Measurements from ENCODE around the gene ADAMTSL3.

The ADAMTSL3 gene

GRCh38 chr15:83711236-83711635, 57.3 kb downstream of the ADAMTSL3 start:
- ATAC-seq (no peak), DNase-seq (no peak)
- Mint-ChIP-seq H3K27me3 (peaks cover 6% of the 10 kb centered on the region), H3K4me3 (no peak overlapping the region), H3K4me1 (no peaks in the 10 kb centered on the region), H3K27ac (no peak overlapping the region), H3K9me3 (no peaks in the 10 kb centered on the region)

GRCh38 chr15:83713242-83713641, 59.3 kb downstream of the ADAMTSL3 start:
- H3K4me1 Mint-ChIP-seq, result no peaks in the 10 kb centered on the region
- no peaks in the 10 kb centered on the region for H3K9me3 Mint-ChIP-seq
- no peak for DNase-seq
- H3K4me3 Mint-ChIP-seq, result no peak overlapping the region
- ATAC-seq, result no peak
- H3K27ac Mint-ChIP-seq, result no peak overlapping the region
- peaks cover 6% of the 10 kb centered on the region for H3K27me3 Mint-ChIP-seq

DNA sequence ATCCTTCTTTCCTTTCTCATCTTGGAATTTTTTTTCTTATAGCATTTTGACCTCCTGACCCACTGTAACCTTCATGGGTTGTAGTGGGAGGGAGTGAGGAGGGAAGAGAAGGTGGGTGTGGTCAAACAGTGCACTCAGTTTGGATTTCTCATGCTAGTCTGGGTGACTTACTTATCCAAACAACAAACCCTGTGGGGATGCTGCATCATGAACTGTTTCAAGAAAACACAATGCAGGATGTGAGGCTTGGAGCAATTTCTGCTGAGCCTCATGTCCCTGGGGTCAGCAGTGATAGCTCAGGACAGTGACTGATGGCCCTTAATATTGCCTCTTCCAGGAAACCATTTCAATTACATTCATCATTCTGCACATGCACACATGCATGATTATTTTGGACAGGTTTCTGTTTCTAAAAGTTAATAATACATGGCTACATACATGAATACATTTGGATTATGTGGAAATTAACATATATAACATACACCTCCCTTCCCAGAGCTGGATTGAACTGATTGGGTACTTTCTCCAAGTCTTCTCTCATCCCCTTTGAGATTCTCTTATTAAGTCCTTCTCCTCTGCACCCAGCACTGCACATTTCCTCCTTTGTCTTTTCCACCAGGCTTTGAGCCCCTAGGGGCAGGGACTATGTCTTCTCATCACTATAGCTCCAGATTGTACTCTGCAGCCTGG, 61.2 kb downstream of the ADAMTSL3 start:
- Mint-ChIP-seq H3K27me3 (peaks cover 4% of the 10 kb centered on the region), H3K4me1 (no peaks in the 10 kb centered on the region), H3K4me3 (no peak overlapping the region), H3K9me3 (no peaks in the 10 kb centered on the region), H3K27ac (no peak overlapping the region)
- DNase-seq (no peak), ATAC-seq (no peak)

GRCh38 chr15:83716605-83717004, 62.7 kb downstream of the ADAMTSL3 start:
- ATAC-seq (no peak), DNase-seq (no peak)
- H3K9me3 Mint-ChIP-seq, result no peaks in the 10 kb centered on the region
- H3K4me1 Mint-ChIP-seq, result no peaks in the 10 kb centered on the region
- no peak overlapping the region for H3K4me3 Mint-ChIP-seq
- H3K27me3 Mint-ChIP-seq, result no peaks in the 10 kb centered on the region
- no peak overlapping the region for H3K27ac Mint-ChIP-seq

DNA sequence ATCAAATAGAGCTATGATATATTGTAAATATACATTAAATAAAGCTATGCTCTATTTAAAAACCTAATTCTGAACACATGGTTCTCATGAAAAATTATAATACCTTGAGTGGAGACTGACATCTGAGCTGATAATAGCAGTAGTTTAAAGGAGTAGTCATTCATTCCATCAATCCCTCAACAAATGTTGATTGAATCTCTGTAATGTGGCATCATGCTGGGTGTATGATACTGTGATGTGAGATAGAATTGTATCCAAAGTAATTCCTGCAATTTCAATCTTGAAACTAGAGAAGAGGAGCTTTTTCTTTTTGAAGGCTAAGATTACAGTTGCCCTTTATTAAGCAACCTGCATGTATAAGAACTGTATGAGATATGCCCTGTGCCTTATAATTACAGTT, 63.1 kb downstream of the ADAMTSL3 start:
- ATAC-seq (no peak), DNase-seq (no peak)
- Mint-ChIP-seq H3K4me1 (no peaks in the 10 kb centered on the region), H3K27ac (no peak overlapping the region), H3K27me3 (no peaks in the 10 kb centered on the region), H3K4me3 (no peak overlapping the region), H3K9me3 (no peaks in the 10 kb centered on the region)

DNA sequence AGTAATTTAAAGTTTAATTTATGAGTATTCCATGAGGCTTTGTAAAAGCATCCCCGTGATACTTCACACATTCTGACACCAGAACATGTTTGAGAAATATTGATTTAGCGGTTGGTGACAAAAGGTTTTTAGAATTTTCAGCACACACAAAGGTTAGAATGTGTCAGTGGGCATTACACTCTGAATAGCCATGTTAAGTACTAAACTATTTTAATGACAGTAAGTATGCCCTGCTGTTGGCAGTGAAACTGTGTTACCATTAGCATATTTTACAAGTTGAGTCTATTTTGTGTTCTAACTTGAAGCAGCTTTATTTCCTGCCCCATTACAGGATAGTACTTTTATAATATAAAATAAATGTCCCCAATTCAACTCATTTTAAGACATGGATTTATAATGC, 66.5 kb downstream of the ADAMTSL3 start:
- no peaks in the 10 kb centered on the region for H3K9me3 Mint-ChIP-seq
- no peak overlapping the region for H3K27ac Mint-ChIP-seq
- no peak for ATAC-seq
- DNase-seq, result no peak
- no peak overlapping the region for H3K4me3 Mint-ChIP-seq
- no peaks in the 10 kb centered on the region for H3K4me1 Mint-ChIP-seq
- H3K27me3 Mint-ChIP-seq, result no peaks in the 10 kb centered on the region

- Mint-ChIP-seq H3K9me3 (no peaks in the 10 kb centered on the region), H3K27me3 (no peaks in the 10 kb centered on the region), H3K4me3 (no peak overlapping the region), H3K27ac (no peak overlapping the region), H3K4me1 (no peaks in the 10 kb centered on the region)
- ATAC-seq (no peak), DNase-seq (no peak)
Measured at GRCh38 chr15:83721031-83721430, 67.1 kb downstream of the ADAMTSL3 start.

DNA sequence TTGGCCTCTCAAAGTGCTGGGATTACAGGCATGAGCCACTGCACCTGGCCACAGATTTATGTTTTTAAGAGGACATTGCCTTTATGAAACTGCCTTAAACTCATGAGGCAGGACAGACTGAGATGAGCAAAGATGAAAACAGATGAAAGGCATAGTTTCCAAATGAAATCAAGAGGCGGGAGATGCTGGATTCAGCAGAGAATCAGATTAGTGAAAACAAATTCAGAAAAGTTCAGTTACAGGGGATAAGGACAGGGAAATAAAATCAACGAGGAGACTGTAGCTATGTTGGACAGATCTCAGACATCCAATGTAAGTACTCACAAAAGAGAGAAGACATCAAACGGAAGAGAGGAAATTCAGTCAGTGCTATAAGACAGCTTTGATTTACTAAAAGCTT, 68.1 kb downstream of the ADAMTSL3 start:
- H3K4me3 Mint-ChIP-seq, result no peak overlapping the region
- H3K9me3 Mint-ChIP-seq, result no peaks in the 10 kb centered on the region
- H3K4me1 Mint-ChIP-seq, result no peaks in the 10 kb centered on the region
- ATAC-seq (no peak), DNase-seq (no peak)
- no peak overlapping the region for H3K27ac Mint-ChIP-seq
- H3K27me3 Mint-ChIP-seq, result no peaks in the 10 kb centered on the region

DNA sequence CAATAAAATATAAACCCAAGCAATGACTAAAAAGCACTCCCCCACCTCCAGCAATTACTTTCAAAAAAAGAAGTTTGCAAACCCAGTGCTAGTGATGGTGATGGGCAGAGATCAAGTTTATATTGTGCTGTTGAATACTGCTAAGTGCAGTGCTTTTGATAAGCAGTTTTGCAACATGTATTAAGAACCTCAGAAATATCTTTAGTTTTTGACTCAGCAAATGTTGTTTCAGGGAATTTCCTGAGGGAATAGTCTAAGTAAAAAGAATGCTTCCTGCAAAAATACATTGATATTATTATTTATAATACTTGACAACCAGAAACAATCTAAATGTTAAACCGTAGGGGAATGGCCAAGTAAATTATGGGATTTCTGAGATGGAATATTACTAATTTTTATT, 69.3 kb downstream of the ADAMTSL3 start:
- Mint-ChIP-seq H3K4me1 (no peaks in the 10 kb centered on the region), H3K9me3 (no peaks in the 10 kb centered on the region), H3K27ac (no peak overlapping the region), H3K4me3 (no peak overlapping the region), H3K27me3 (no peaks in the 10 kb centered on the region)
- no peak for ATAC-seq
- DNase-seq, result no peak

GRCh38 chr15:83732196-83732595, 78.3 kb downstream of the ADAMTSL3 start:
- H3K4me3 Mint-ChIP-seq, result no peak overlapping the region
- DNase-seq (no peak), ATAC-seq (no peak)
- no peaks in the 10 kb centered on the region for H3K4me1 Mint-ChIP-seq
- H3K27ac Mint-ChIP-seq, result no peak overlapping the region
- H3K27me3 Mint-ChIP-seq, result peaks cover 9% of the 10 kb centered on the region
- H3K9me3 Mint-ChIP-seq, result peaks cover 5 to 7% of the 10 kb centered on the region in 2 donors

GRCh38 chr15:83732770-83733169, 78.8 kb downstream of the ADAMTSL3 start:
- no peaks in the 10 kb centered on the region for H3K4me1 Mint-ChIP-seq
- ATAC-seq (no peak), DNase-seq (no peak)
- no peak overlapping the region for H3K27ac Mint-ChIP-seq
- H3K4me3 Mint-ChIP-seq, result no peak overlapping the region
- H3K9me3 Mint-ChIP-seq, result peaks cover 5 to 7% of the 10 kb centered on the region in 2 donors
- H3K27me3 Mint-ChIP-seq, result peaks cover 9% of the 10 kb centered on the region

DNA sequence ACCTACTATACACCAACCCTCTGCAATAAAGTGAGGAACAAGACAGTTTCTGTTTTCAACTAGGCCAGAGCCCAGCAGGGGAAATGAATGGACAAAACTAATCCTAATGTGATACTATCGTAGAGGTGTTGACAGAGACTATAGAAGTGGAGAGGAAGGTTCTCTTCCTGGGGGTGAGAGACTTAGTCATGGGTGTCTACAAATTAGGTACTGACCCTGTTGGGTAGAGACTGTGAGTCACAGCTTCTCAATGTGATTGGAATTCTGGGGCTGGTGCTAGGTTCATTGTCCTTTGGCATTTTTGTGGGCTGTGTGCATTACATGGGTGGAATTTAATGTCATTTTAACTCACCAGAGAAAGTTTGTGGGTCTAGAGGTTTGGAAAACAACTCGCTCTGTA, 79.3 kb downstream of the ADAMTSL3 start:
- Mint-ChIP-seq H3K4me1 (no peaks in the 10 kb centered on the region), H3K27ac (peak overlapping the region in 1 of 2 donors; percentile 30), H3K4me3 (no peak overlapping the region), H3K9me3 (peaks cover 5 to 7% of the 10 kb centered on the region in 2 donors), H3K27me3 (peaks cover 9% of the 10 kb centered on the region)
- no peak for ATAC-seq
- DNase-seq, result no peak

- DNase-seq (no peak), ATAC-seq (no peak)
- Mint-ChIP-seq H3K27ac (no peak overlapping the region), H3K4me1 (no peaks in the 10 kb centered on the region), H3K4me3 (no peak overlapping the region), H3K27me3 (peaks cover 9% of the 10 kb centered on the region), H3K9me3 (peaks cover 5 to 7% of the 10 kb centered on the region in 2 donors)
Measured at GRCh38 chr15:83733691-83734090, 79.8 kb downstream of the ADAMTSL3 start.

GRCh38 chr15:83734487-83734886, 80.6 kb downstream of the ADAMTSL3 start:
- peaks cover 3% of the 10 kb centered on the region for H3K27me3 Mint-ChIP-seq
- no peak for DNase-seq
- H3K4me3 Mint-ChIP-seq, result no peak overlapping the region
- no peaks in the 10 kb centered on the region for H3K4me1 Mint-ChIP-seq
- no peak overlapping the region for H3K27ac Mint-ChIP-seq
- peaks cover 2 to 5% of the 10 kb centered on the region in 2 donors for H3K9me3 Mint-ChIP-seq
- ATAC-seq, result no peak

DNA sequence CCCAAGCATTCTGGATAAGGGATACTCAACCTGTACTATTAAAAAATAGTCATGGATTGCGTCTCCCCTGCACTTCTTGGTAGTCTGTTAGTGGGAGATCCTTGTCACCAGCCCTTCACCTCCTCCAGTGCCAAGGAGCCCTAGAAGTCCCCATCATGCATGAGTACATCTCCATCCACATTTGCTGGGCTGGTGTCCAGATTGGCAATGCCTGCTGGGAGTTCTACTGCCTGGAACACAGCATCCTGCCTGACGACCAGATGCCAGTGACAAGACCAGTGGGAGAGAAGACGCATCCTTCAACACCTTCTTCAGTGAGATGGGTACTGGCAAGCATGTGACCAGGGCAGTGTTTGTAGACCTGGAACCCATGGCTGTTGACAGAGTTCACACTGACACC, 85.7 kb downstream of the ADAMTSL3 start:
- H3K27ac Mint-ChIP-seq, result peak overlapping the region in 1 of 2 donors; percentile 61
- no peaks in the 10 kb centered on the region for H3K9me3 Mint-ChIP-seq
- H3K4me1 Mint-ChIP-seq, result no peaks in the 10 kb centered on the region
- ATAC-seq (no peak), DNase-seq (no peak)
- H3K4me3 Mint-ChIP-seq, result no peak overlapping the region
- H3K27me3 Mint-ChIP-seq, result no peaks in the 10 kb centered on the region

- Mint-ChIP-seq H3K27me3 (peaks cover 7% of the 10 kb centered on the region), H3K27ac (no peak overlapping the region)
- no peak for DNase-seq
Measured at GRCh38 chr15:83745771-83746170, 91.8 kb downstream of the ADAMTSL3 start.

DNA sequence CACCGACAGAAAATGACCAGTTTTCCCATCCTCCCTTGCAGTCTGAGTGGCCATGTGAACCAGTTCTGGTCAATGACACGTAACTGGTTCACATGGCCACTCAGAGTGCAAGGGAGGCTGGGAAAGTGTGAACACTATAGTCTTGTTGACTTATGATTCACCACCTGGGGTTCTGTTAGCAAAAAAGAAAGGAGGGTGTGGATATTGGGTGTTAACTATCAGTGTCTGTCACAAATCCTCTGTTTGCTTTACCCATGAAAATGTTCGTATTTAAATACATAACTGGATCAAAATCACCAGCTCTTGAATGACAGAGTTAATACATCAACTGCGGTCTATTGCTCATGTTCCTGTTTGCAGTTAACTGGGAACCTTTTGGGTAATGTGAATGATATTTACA, 92.3 kb downstream of the ADAMTSL3 start:
- Mint-ChIP-seq H3K27ac (no peak overlapping the region), H3K27me3 (peaks cover 7% of the 10 kb centered on the region), H3K4me1 (no peaks in the 10 kb centered on the region), H3K9me3 (no peaks in the 10 kb centered on the region), H3K4me3 (no peak overlapping the region)
- ATAC-seq (no peak), DNase-seq (no peak)

More at GRCh38 chr15:83745771-83746170, 91.8 kb downstream of the ADAMTSL3 start:
- no peak for ATAC-seq
- no peaks in the 10 kb centered on the region for H3K9me3 Mint-ChIP-seq
- no peaks in the 10 kb centered on the region for H3K4me1 Mint-ChIP-seq
- H3K4me3 Mint-ChIP-seq, result no peak overlapping the region

All from stimulated activated naive CD8-positive, alpha-beta T cell treated with anti-CD3 and anti-CD28 coated beads, Interleukin-15, amount 100 ng/mL, for 72 hours (primary cell).